Hematopoietic multipotent progenitor cell treated with erythropoietin and hydrocortisone succinate and interleukin-3 and kit ligand, for 15 days (in vitro differentiated cells): ENCODE data around the gene ELOVL1.

Experiments
- DNase-seq: peaks from one replicate; pipeline ENCODE4 v3.0.0-alpha.2; 2015; ENCODE audit warnings: low spot score

The ELOVL1 gene

GRCh38 chr1:43327549-43328292 is 40.1 kb downstream of the ELOVL1 start:
- no peak for DNase-seq

- DNase-seq, result no peak
Observed at GRCh38 chr1:43325381-43325780, 42.4 kb downstream of the ELOVL1 start.

GRCh38 chr1:43324810-43325209 is 43.0 kb downstream of the ELOVL1 start:
- no peak for DNase-seq

GRCh38 chr1:43322506-43322905 is 45.3 kb downstream of the ELOVL1 start:
- no peak for DNase-seq

GRCh38 chr1:43321331-43321891 is 46.4 kb downstream of the ELOVL1 start:
- DNase-seq, result no peak

GRCh38 chr1:43319766-43320165 is 48.0 kb downstream of the ELOVL1 start:
- DNase-seq, result no peak

GRCh38 chr1:43319288-43319687 is 48.5 kb downstream of the ELOVL1 start:
- DNase-seq, result no peak

- no peak for DNase-seq
Observed at GRCh38 chr1:43318831-43319230, 49.0 kb downstream of the ELOVL1 start.

GRCh38 chr1:43317817-43318471 is 49.9 kb downstream of the ELOVL1 start:
- no peak for DNase-seq

GRCh38 chr1:43316738-43317520 is 50.9 kb downstream of the ELOVL1 start:
- no peak for DNase-seq

GRCh38 chr1:43315963-43316737 is 51.7 kb downstream of the ELOVL1 start:
- DNase-seq, result no peak

GRCh38 chr1:43315481-43315880 is 52.3 kb downstream of the ELOVL1 start:
- no peak for DNase-seq

- no peak for DNase-seq
Observed at GRCh38 chr1:43314233-43314632, 53.6 kb downstream of the ELOVL1 start.

GRCh38 chr1:43313771-43314170 is 54.0 kb downstream of the ELOVL1 start:
- no peak for DNase-seq
